GM12892 (cell line): ENCODE results near the gene ALDH3B1.

Source experiments
- POLR2A ChIP-seq: IDR thresholded peaks from 2 replicates; pipeline ENCODE4 v1.6.1; 2011; ENCODE audit warnings: low read depth, low read length, control low read depth
- POLR2AphosphoS5 ChIP-seq: IDR thresholded peaks from 2 replicates; pipeline ENCODE4 v1.6.1; 2011; ENCODE audit warnings: low read depth, low read length, control low read depth
- TAF1 ChIP-seq: IDR thresholded peaks from 2 replicates; pipeline ENCODE4 v1.6.1; 2011; ENCODE audit warnings: low read depth, mild to moderate bottlenecking, control low read depth, low read length, borderline replicate concordance

DNA sequence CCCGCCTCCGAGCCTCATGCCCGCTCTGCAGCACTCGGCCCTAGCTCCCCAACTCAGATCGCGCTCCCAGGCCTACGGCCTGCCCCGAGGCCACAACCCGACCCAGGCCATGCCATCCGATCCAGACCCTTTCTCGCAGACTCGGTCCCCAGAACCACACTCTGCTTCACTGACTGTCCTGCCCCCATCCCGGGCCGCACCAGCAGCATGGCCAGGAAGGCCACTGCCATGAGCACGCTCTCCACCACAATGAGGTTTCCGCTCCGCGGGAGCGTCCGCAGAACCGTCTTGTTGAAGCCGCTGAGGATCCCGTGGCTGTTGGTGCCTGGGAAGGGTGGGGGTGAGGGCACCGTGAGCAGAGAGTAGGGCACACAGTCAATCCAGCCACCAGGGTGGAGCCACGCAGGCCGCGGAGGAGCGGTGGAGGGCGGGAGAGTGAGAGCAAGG is 12.6 kb upstream of the ALDH3B1 start:
- TF ChIP-seq POLR2A (no peak), TAF1 (no peak), POLR2AphosphoS5 (no peak)
